Head of caudate nucleus (tissue), 42 donors: ENCODE measurements around the gene PXYLP1.

Experiments used
- DNase-seq, 42 donors: peaks; one replicate each; pipeline versions ENCODE4 v3.0.0 to v3.0.0-alpha.2; 2020 to 2021; ENCODE audit warnings: mixed read lengths in 7 of 42
- intact Hi-C: fragments of 100-400 bp; cut with DNase I; formaldehyde crosslinking; loops from one replicate; pipeline ENCODE4 v1.15.0; 2022

Gene PXYLP1

DNA sequence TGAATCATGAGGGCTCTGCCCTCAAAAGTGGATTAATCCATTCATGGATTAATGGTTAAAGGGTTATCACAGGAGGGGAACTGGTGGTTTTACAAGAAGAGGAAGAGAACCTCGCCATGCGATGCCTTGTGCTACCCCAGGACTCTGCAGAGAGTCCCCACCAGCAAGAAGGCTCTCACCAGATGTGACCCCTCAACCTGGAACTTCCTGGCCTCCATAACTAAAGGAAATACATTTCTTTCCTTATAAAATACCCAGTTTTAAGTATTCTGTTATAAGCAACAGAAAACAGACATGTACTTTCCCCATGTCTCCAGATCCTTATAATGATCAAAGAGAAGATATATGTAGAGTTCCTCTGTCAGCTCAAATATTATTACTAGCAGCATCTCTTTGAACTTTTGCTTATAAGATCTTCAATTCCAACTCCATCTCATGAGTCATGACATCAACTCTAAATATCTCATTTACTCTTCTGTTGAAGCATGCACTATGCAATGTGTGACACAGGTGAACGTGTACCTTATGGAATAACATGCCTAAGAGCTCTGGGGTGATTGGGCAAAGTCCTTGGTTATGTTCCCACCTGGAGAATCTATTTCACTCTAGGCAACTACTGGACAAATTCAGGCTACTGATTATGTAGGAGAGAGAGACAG is 99.2 kb downstream of the PXYLP1 start:
- no peak for DNase-seq
- intact Hi-C loops = no loop called here

DNA sequence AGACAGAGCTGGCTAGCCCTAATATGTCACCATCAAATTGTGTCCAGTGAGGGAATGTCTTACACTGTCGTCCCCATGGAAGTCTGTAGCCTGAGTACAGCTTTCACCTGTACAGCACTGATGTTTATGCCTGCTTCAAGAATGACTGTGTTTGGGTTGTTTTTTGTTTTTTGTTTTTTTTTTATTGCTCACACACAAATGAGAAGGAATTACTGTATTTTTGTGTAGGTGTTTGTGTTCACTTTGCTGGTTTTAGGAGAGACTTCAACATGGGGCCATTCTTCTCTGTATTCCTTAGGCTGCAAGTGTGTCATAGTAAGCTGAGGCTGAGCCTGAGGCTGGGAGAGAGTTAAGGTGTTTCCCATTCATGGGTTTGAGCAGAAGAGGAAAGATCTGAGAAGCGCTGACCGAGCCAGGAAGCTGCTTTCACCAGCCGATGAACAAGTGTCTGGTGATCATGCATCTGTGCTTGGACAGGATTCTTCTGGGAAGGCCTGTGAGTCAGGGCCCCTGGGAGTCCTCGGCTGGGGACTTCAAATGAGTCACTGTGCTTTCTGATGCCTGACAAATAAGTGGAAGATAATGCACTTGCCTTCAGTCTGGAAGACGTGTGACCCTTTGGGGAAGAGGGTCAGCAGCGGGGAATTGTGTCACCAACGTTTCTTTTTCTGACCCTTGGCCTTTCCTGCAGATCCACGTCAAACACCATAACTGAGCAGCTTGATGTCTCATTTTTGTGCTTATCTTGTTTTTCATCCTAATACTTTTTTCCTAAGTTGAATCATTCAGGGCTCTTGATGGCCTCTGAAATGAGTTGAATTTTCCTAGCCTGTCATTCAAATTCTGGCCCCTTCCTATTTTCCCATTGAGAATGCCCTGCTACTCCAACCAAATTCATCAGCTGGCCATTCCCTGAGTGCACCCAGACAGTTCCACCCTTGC is 100.0 kb downstream of the PXYLP1 start:
- intact Hi-C loops = no loop called here
- DNase-seq = peak in 2 of 42 donors; percentile 17 to 22

DNA sequence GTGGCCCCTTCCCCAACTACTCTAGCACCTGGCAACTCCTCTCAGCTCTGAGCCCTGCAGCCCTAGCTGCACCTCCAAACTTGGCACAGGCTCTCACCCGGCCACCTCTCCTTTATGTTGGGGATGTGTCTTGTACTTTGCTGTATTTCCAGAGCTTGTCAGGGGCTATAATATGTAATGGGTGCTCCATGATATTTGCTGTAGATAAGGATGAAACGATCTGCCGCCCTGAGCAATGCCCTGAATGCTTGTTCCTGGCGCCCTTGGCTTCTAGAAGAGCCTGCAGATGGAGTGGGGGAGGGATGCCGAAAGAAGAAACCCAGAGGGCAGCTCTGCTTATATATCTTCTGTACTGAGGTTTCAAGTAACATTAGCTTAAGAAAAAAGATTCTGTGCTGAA is 100.8 kb downstream of the PXYLP1 start:
- intact Hi-C loops = no loop called here
- DNase-seq = no peak

DNA sequence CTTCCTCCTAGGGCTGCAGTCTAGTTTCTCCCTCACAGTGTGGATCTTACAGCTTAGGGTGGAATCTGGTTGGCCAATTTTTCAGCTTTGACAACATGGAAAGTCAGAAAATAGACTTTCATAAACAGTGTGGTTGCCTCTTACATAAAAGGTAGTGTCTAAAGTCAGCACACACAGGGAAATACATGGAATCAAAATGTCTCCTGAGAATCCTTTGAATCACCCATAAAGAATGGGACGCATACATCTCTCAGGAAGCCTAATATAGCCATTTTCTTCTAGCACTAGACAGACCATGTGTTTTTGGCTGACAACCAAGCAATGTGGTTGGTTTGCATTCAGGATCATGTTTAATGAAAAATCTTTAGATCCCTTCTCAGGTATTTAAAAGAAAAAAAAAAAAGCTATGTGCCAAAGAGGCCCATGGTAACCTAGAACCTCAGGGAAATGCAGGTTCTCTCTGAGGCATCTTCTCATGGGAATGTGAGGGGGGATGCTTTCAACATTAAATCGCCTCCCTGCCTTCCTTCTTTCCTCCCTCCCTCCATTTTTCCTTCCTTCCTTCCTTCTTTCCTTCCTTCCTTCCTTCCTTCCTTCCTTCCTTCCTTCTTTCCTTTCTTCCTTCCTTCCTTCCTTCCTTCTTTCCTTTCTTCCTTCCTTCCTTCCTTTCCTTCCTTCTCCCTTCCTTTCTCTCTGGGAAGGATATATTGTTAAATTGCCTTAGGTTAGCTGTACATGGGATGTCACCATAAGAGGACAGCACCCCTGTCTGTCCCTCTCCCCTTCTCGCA is 102.4 kb downstream of the PXYLP1 start:
- intact Hi-C loops = no loop called here
- no peak for DNase-seq

DNA sequence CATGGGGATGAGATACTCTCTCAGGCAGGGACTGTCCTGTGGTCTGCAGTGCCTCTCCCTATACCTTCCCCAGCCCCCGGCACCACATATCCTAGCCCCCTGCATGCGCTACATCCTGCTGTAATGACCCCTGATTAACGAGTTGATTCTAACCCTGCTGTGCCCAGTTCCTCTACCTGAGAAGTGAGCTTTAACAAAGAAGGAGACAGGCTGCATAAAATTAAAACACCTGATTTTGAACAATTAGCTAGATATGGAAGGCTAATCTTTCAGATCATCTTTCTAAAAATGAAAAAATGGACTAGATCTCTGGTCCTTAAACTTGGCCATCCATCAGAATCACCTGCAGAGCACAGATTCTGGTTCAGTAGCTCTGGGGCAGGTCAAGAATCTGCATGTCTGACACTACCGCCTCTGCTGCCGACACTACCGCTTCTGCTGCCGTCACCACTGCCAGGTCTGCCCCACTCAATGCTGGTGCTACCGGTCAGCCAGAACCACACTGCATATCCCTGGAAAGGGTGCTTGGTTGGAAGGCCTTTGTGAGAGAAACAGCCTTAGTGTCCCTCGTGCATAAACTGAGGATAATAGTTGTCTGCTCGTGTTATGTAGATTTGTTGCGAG is 103.1 kb downstream of the PXYLP1 start:
- no peak for DNase-seq
- intact Hi-C loops = no loop called here

DNA sequence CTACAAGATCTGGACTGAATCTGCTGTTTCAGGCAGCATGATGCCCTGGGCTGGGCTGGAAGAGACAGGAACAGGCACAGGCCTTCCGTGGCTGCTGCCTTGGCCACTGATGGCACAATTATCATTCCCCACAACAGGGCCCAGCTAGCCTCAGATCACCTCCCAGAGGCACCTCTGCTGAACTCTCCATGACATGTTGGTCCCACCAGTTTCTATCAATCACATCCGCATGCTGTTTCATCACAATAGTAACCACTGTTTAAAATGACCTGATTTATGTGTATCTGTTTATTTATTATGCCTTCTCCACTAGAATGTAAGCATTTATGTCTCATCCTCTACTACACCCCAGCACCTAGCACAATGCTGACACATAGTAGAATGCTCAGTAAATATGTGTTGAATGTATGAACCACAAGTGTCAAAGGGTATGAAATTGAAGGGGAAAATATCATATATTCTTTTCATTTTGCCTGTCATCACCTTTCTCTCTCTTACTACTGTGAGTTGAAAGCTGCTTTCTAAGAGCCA is 104.0 kb downstream of the PXYLP1 start:
- DNase-seq = no peak
- intact Hi-C loops = no loop called here

DNA sequence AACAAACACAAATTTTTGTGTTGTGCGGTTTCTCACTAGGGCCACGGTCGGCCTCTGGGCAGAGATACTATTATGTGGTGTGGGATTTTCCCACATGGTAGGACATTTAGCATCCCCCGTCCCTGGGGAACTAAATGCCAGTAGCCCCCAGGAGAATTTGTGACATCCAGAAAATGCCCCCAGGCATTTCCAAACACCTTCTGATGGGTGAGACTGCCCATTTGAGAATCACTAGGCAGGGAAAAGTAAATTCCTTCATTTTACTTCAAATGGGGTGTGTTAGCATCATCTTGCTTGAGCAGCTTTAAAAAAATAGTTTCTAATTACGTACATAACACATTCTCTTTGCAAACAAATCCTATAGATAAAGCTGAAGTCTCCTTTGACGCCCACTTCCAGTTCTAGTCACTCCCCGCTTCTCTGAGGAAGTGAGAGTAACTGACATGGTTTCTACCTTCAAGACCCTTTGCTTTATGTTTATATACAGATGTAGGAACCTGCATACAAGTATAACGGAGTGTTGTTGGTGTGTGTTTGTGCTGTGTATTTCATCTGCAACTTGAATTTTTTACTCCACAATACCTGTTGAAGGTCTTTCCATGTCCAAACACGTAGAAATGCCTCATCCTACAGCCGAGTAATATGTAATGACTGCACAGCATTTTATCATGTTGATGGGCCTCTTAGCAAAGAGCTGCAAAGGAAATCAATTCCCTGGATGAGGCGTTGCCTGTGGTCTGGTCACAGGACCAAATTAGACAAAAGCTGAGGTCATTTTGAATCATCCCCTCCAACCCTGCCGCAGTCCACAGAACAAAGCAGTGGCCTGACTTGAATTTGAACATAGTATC is 105.3 kb downstream of the PXYLP1 start:
- intact Hi-C loops = no loop called here
- DNase-seq = peak in 6 of 42 donors; percentile 6 to 61 (median 16)

DNA sequence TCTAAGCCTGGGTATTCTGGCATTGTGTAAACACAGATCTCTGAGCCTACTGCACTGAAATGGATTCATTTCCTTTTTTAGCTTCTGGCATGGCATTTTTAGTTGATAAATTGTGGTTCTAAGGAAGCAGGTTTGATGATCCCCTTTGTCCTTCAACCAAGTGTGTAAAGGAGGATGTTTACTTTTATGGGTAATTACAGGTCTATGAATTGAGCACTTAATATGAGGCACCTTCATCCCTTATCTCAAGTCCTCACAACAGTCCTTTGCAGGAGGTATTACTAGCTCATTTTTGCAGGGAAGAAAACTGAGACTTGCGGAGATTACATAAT is 105.9 kb downstream of the PXYLP1 start:
- no peak for DNase-seq
- intact Hi-C loops = no loop called here

DNA sequence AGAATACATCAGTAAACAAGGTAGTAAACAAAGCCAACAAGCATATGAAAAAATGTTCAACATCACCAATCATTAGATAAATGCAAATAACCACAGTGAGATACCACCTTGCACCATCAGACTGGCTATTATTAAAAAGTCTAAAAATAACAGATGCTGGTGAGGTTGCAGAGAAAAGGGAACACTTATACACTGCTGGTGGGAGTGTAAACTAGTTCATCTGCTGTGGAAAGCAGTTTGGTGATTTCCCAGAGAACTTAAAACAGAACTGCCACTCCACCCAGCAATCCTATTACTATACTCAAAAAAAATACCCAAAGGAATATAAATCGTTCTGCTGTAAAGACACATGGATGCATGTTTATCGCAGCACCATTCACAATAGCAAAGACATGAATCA is 106.4 kb downstream of the PXYLP1 start:
- intact Hi-C loops = no loop called here
- no peak for DNase-seq

DNA sequence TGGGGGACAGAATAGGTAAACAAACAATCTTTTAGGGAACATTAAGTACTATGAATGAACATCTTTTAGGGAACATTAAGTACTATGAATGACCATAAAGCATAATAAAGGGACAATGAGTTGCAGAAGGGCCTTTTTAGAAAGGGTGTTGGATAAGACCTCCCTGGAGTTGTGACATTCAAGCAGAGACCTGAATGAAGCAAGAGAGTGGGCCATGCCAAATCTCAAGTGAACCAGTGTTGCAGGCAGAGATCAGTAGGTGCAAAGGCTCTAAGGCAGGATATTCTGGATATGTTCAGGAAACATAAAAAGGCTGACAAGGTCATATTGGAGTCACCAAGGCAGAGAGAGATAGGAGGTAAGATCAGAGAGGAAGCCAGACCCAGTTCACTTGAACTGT is 107.3 kb downstream of the PXYLP1 start:
- intact Hi-C loops = no loop called here
- DNase-seq = no peak

DNA sequence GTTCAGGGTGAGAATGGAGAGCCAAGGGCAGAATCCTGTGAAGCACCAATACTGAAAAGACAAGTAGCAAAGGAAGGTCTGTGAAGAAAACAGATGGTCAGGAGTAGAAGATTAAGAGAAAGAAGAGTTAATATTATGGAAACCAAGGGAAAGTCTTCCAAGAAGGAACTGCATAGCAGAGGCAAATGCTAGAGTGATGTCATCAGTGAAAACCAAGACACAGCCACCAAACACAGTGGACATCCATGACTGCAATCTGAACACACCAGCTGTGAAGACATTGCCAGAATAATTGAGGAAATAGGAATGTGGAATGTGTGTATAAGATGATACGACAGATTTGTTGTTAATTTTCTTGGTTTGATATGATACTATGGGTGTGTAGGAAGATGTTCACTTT is 109.9 kb downstream of the PXYLP1 start:
- DNase-seq = no peak
- intact Hi-C loops = no loop called here

DNA sequence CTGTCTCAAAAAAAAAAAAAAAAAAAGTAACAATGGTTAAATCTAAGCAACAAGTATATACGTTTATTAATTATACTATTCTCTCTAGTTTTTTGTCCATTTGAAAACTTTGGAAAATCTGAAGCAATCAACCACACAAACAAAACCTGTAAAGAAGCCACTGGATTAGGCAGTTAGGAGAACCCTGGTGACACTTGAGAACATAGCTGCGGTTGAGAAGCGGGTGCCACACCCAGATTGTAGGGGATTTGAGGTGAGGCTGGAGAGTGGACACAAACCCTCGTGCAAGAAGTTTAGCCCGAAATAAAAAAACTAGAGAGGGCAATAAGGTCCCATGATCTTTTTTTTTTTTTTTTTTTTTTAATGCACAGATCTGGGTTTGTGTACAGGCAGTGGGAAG is 110.8 kb downstream of the PXYLP1 start:
- intact Hi-C loops = no loop called here
- no peak for DNase-seq

DNA sequence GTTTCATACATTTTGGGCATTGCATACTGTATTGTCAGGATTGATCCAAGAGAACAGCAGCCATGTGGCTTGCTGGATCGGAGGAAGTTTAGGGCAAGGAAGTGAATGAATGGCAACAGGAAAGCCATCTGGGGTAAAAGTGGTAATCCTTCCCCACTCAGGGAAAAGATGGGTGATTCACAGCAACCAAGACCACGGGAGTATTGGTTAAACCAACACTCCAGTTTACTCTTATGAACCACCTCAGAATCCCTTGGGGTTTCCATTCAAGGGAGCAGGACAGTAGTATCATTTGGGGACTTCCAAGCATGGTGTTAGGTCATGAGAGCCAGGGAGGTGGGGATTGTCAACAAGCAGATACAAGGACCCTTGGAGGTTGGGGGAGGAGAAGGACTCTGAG is 111.5 kb downstream of the PXYLP1 start:
- DNase-seq = no peak
- intact Hi-C loops = no loop called here

DNA sequence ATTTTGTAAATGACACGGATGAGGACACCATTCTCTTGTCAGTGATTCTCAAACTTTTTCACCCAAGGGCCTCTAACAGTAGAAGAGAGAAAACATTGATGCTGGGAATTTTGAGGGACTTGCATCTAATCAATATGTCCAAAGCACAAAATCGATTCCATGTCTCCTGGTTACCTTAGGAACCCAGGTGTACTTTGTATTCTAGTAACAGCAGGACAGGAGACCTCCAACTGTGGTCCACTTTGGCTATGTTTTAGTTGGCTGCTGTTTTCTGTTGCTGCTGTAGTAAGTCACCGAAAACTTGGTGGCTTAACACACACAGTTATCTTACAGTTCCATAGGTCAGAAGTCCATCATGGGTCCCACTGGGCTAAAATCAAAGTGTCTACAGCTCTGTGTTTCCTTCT is 112.2 kb downstream of the PXYLP1 start:
- intact Hi-C loops = no loop called here
- DNase-seq = no peak
